Immature natural killer cell (primary cell): Measurements from ENCODE around the gene ROBO1. TPM values are rescaled to one million over a fixed set of nuclear protein-coding genes. Genes with fewer than 3 reads are reported as not detected.

Experiments
- DNase-seq, 3 donors: peaks; one replicate each; pipeline ENCODE4 v3.0.0; 2022; ENCODE audit warnings: mixed read lengths in 1 of 3
- H3K27ac Mint-ChIP-seq, 6 donors: one replicate each; pipeline ENCODE4 v1.8.0; 2020; ENCODE audit warnings: mixed read lengths in 6 of 6, mild to moderate bottlenecking in 5 of 6, inconsistent platforms in 4 of 6, moderate library complexity in 3 of 6
- H3K27me3 Mint-ChIP-seq, 3 donors: one replicate each; pipeline ENCODE4 v1.8.0; 2020 to 2021; ENCODE audit warnings: low read depth in 3 of 3, mild to moderate bottlenecking in 3 of 3, mixed read lengths in 3 of 3, moderate library complexity in 3 of 3, inconsistent platforms in 1 of 3
- H3K36me3 Mint-ChIP-seq, 3 donors: one replicate each; pipeline ENCODE4 v1.8.0; 2020; ENCODE audit warnings: mixed read lengths in 3 of 3, inconsistent platforms in 2 of 3, mild to moderate bottlenecking in 2 of 3
- H3K4me1 Mint-ChIP-seq, 2 donors: one replicate each; pipeline ENCODE4 v1.8.0; 2020; ENCODE audit warnings: inconsistent platforms in 2 of 2, mild to moderate bottlenecking in 2 of 2, mixed read lengths in 2 of 2, moderate library complexity in 1 of 2
- H3K4me3 Mint-ChIP-seq, 5 donors: one replicate each; pipeline ENCODE4 v1.8.0; 2020; ENCODE audit warnings: mild to moderate bottlenecking in 5 of 5, mixed read lengths in 5 of 5, inconsistent platforms in 3 of 5, moderate library complexity in 3 of 5
- H3K9me3 Mint-ChIP-seq, 6 donors: one replicate each; pipeline ENCODE4 v1.8.0; 2020; ENCODE audit warnings: mild to moderate bottlenecking in 6 of 6, mixed read lengths in 6 of 6, inconsistent platforms in 4 of 6, moderate library complexity in 3 of 6
- polyA plus RNA-seq, 3 donors: library from polyadenylated mRNA; unstranded; fragments of 300-500 nt; fragmentation: Illumina TruSeq; gene quantifications; one replicate each; pipeline ENCODE4 v1.2.3, GENCODE V29; 2021

The ROBO1 gene
- polyA plus RNA-seq, 3 donors from 2014 or later = 0.63 TPM; not detected in 2

GRCh38 chr3:79751703-79752102 is 16.1 kb downstream of the ROBO1 start:
- no peak for DNase-seq
- no peak overlapping the region for H3K27ac Mint-ChIP-seq
- peaks cover 12 to 55% (median 28%) of the 10 kb centered on the region in 6 donors for H3K9me3 Mint-ChIP-seq
- H3K27me3 Mint-ChIP-seq = no peaks in the 10 kb centered on the region
- H3K36me3 Mint-ChIP-seq = peaks cover 0 to 4% (median 0%) of the 10 kb centered on the region in 3 donors
- no peaks in the 10 kb centered on the region for H3K4me1 Mint-ChIP-seq
- no peak overlapping the region for H3K4me3 Mint-ChIP-seq

DNA sequence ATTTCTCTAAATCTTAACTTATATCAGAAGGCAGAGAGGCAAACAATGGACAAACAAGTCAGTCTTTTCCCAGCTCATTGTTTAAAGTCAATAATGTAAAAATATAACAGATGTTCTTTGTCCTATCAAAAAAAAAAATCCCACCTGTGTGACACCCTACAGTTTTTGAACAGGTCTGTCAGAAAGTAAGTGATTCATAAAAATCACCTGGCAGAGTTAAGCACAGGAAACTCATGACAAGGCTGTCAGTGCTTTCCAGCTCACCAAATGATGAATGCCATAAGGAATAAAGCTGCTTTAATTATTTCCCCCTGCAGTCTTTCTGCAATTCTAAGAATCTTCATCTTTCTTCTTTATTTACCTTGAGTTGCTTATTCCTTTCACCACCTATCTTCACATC is 30.3 kb downstream of the ROBO1 start:
- peaks cover 0 to 3% (median 0%) of the 10 kb centered on the region in 3 donors for H3K36me3 Mint-ChIP-seq
- DNase-seq = no peak
- no peak overlapping the region for H3K4me3 Mint-ChIP-seq
- no peaks in the 10 kb centered on the region for H3K4me1 Mint-ChIP-seq
- H3K9me3 Mint-ChIP-seq = peaks cover 15 to 69% (median 35%) of the 10 kb centered on the region in 6 donors
- H3K27me3 Mint-ChIP-seq = no peaks in the 10 kb centered on the region
- no peak overlapping the region for H3K27ac Mint-ChIP-seq

DNA sequence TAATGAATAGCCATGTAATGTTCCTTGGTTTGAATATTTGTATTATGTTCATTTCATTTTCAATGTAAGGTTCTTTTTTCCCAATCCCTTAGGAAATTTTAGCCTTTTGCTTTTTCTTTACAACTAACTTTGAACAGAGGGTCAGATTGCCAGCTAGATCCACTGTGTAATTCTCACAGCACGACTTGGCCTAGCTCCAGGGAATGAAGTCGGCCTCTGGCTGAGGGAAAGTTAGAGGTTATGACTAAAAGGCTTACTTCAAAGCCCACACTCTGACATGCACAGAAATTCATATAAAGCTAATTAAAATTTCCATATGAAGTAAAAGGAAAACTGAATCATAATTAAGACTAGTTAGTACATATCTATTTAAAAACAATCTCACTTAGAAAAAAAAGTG is 38.7 kb downstream of the ROBO1 start:
- H3K36me3 Mint-ChIP-seq = no peaks in the 10 kb centered on the region
- no peak overlapping the region for H3K4me3 Mint-ChIP-seq
- H3K9me3 Mint-ChIP-seq = peaks cover 14 to 42% (median 23%) of the 10 kb centered on the region in 6 donors
- H3K4me1 Mint-ChIP-seq = no peaks in the 10 kb centered on the region
- no peak for DNase-seq
- no peaks in the 10 kb centered on the region for H3K27me3 Mint-ChIP-seq
- H3K27ac Mint-ChIP-seq = no peak overlapping the region

DNA sequence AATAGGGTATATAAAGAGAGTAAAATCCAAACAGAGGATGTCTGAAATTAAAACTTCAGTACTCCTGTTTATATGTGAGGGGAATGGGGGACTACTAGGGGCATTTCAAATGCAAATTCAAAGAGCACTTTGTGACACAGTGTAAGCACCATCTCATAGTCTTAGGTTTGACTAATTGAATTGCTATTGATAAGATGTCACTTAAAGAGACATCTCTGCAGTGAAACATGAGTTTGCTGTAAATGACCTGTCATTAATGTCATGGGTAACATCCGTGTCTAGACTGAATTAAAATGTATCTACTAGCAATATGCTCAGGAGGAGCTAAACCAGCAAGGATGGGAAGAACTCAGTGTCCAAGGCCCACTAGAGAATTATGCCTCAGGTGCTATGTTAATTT is 41.0 kb downstream of the ROBO1 start:
- Mint-ChIP-seq H3K36me3 (no peaks in the 10 kb centered on the region), H3K27ac (no peak overlapping the region), H3K4me1 (no peaks in the 10 kb centered on the region), H3K27me3 (no peaks in the 10 kb centered on the region), H3K9me3 (peaks cover 5 to 32% (median 12%) of the 10 kb centered on the region in 6 donors), H3K4me3 (no peak overlapping the region)
- no peak for DNase-seq

DNA sequence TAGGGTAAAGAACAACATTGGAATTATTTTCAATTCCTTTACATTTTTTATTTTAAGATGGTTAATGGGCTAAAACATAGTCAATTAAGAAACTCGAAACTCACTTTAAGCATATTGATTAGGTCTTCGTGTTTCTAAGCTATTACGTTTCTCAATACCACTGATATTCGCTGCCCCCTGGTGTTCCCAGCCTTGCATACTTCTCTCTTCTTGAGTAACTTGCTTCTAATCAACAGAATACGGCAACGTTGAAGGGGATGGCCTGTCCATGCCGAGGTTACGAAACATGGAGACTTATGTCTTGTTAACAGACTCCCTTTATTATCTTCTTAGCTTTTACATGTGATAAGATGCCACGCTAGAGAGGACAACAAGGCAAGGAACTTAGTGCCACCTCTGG is 43.6 kb downstream of the ROBO1 start:
- H3K36me3 Mint-ChIP-seq = no peaks in the 10 kb centered on the region
- no peak for DNase-seq
- peaks cover 1 to 37% (median 15%) of the 10 kb centered on the region in 6 donors for H3K9me3 Mint-ChIP-seq
- no peak overlapping the region for H3K4me3 Mint-ChIP-seq
- H3K27ac Mint-ChIP-seq = no peak overlapping the region
- no peaks in the 10 kb centered on the region for H3K4me1 Mint-ChIP-seq
- no peaks in the 10 kb centered on the region for H3K27me3 Mint-ChIP-seq

DNA sequence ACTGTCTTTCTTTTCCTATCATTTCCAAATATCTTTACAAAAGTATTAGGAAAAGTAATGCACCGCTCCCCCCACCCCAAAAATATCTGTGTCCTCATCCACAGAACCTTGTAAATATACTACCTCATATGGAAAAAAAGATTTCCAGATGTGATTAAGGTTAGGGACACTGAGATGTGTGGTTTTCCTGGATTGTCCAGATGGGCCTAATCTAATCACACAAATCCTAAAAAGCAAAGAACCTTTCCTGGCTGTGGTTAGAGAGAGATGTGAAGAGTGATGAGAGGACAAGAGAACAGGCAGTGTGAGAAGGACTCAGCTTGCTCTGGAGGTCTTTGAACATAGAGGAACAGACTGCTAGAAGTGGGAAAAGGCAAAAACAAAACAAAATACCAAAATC is 77.7 kb downstream of the ROBO1 start:
- peaks cover 0 to 1% (median 0%) of the 10 kb centered on the region in 3 donors for H3K27me3 Mint-ChIP-seq
- no peak overlapping the region for H3K4me3 Mint-ChIP-seq
- H3K4me1 Mint-ChIP-seq = no peaks in the 10 kb centered on the region
- no peak overlapping the region for H3K27ac Mint-ChIP-seq
- H3K36me3 Mint-ChIP-seq = no peaks in the 10 kb centered on the region
- DNase-seq = no peak
- H3K9me3 Mint-ChIP-seq = peaks cover 15 to 26% (median 18%) of the 10 kb centered on the region in 6 donors

DNA sequence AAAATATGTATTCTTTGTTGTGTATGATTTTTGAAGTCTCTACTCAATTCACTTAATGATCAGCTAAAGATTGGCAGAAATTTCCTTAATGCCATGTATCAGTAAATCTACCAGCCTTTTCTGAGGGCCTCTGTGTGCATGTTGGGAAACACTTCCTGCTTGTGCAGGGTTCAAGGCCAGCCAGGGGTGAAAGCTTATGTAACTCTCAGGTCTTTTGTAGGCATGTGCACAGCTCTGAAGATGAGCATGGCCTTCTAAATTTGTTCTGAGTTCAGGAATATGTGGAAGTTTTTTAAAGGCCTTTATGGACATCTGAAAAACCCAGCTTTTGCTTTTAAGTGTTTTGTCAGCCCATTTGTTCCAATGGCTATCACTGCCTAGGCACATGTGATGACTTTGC is 82.7 kb downstream of the ROBO1 start:
- Mint-ChIP-seq H3K4me1 (no peaks in the 10 kb centered on the region), H3K27me3 (peaks cover 0 to 2% (median 1%) of the 10 kb centered on the region in 3 donors), H3K36me3 (no peaks in the 10 kb centered on the region), H3K4me3 (no peak overlapping the region), H3K27ac (no peak overlapping the region), H3K9me3 (peaks cover 14 to 39% (median 32%) of the 10 kb centered on the region in 6 donors)
- DNase-seq = no peak

- Mint-ChIP-seq H3K27ac (no peak overlapping the region), H3K4me1 (no peaks in the 10 kb centered on the region), H3K4me3 (no peak overlapping the region), H3K9me3 (peaks cover 12 to 40% (median 31%) of the 10 kb centered on the region in 6 donors), H3K36me3 (no peaks in the 10 kb centered on the region), H3K27me3 (peaks cover 0 to 2% (median 1%) of the 10 kb centered on the region in 3 donors)
- no peak for DNase-seq
Measured at GRCh38 chr3:79684041-79684440, 83.8 kb downstream of the ROBO1 start.

GRCh38 chr3:79672731-79673130 is 95.1 kb downstream of the ROBO1 start:
- DNase-seq = no peak
- Mint-ChIP-seq H3K36me3 (peaks cover 0 to 4% (median 0%) of the 10 kb centered on the region in 3 donors), H3K4me3 (no peak overlapping the region), H3K27ac (no peak overlapping the region), H3K27me3 (no peaks in the 10 kb centered on the region), H3K4me1 (no peaks in the 10 kb centered on the region), H3K9me3 (peaks cover 3 to 54% (median 19%) of the 10 kb centered on the region in 6 donors)

DNA sequence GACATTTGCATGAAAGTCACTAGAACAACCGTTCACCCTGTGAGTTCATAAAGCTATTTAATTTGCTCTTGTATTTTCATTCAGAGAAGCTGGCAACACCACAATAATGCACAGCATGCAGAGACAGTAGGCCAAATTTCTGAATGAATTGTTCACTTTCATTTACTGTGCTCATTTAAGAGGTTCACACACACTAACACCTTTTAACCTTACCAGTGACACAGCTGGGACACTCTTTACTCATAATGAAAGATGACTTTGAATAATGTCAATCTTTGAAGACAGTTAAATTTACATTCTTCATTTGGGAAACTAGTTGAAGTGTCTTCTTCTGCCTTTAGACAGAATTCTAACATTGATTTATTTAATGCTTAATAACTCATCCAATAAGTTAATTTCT is 95.7 kb downstream of the ROBO1 start:
- no peaks in the 10 kb centered on the region for H3K27me3 Mint-ChIP-seq
- H3K36me3 Mint-ChIP-seq = peaks cover 0 to 4% (median 0%) of the 10 kb centered on the region in 3 donors
- H3K4me1 Mint-ChIP-seq = no peaks in the 10 kb centered on the region
- peaks cover 3 to 51% (median 18%) of the 10 kb centered on the region in 6 donors for H3K9me3 Mint-ChIP-seq
- H3K4me3 Mint-ChIP-seq = no peak overlapping the region
- H3K27ac Mint-ChIP-seq = no peak overlapping the region
- no peak for DNase-seq

- DNase-seq = no peak
- H3K27me3 Mint-ChIP-seq = peaks cover 0 to 2% (median 1%) of the 10 kb centered on the region in 3 donors
- H3K4me3 Mint-ChIP-seq = no peak overlapping the region
- no peaks in the 10 kb centered on the region for H3K4me1 Mint-ChIP-seq
- no peak overlapping the region for H3K27ac Mint-ChIP-seq
- peaks cover 0 to 4% (median 0%) of the 10 kb centered on the region in 3 donors for H3K36me3 Mint-ChIP-seq
- H3K9me3 Mint-ChIP-seq = peaks cover 8 to 53% (median 20%) of the 10 kb centered on the region in 6 donors
Measured at GRCh38 chr3:79670178-79670577, 97.6 kb downstream of the ROBO1 start.

DNA sequence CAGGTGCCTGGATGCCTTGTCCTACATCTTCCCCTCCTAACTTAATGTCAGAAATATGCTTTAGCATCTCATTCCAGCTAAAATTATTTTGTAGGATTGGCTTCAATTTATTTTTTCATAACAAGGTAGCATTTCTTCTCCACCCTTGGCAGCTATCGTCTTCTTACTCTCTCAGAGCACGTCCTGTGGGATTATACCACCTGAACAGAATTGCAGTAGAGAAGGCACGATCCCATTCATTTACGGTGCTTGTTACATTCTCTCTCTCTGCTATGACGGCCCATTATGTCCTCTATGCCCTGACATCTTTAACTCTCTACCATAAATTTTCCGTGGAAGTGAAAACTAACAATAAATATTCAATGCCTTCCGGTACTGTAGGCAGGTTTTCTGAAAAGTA is 103.3 kb downstream of the ROBO1 start:
- Mint-ChIP-seq H3K27me3 (peaks cover 0 to 2% (median 1%) of the 10 kb centered on the region in 3 donors), H3K27ac (no peak overlapping the region), H3K4me3 (no peak overlapping the region), H3K36me3 (peaks cover 0 to 3% (median 0%) of the 10 kb centered on the region in 3 donors), H3K9me3 (peaks cover 16 to 56% (median 32%) of the 10 kb centered on the region in 6 donors), H3K4me1 (no peaks in the 10 kb centered on the region)
- no peak for DNase-seq

DNA sequence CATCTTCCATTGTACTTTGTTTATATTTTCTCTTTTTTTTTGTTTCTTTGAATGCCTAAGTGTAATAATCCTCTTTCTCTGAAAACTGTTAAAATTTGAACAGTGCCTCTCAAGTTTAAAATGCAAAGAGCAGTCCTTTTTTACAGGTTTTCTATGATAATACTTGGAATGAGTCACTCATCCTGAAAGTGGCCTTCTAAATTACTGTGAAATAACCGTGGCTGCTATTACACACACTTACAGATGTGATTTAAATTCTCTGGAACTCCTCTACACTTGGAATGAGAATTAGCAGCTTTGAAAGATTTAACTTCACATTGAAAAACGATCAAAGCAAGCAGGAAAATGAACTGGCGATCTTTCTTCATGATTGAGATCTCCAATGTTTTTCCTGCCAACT is 105.9 kb downstream of the ROBO1 start:
- Mint-ChIP-seq H3K27ac (no peak overlapping the region), H3K4me1 (no peaks in the 10 kb centered on the region), H3K36me3 (peaks cover 0 to 3% (median 0%) of the 10 kb centered on the region in 3 donors), H3K9me3 (peaks cover 13 to 52% (median 28%) of the 10 kb centered on the region in 6 donors), H3K4me3 (no peak overlapping the region), H3K27me3 (peaks cover 0 to 2% (median 1%) of the 10 kb centered on the region in 3 donors)
- no peak for DNase-seq

GRCh38 chr3:79657076-79657475 is 110.7 kb downstream of the ROBO1 start:
- no peaks in the 10 kb centered on the region for H3K4me1 Mint-ChIP-seq
- H3K36me3 Mint-ChIP-seq = peaks cover 0 to 3% (median 0%) of the 10 kb centered on the region in 3 donors
- no peak overlapping the region for H3K27ac Mint-ChIP-seq
- no peak for DNase-seq
- no peak overlapping the region for H3K4me3 Mint-ChIP-seq
- peaks cover 3 to 43% (median 19%) of the 10 kb centered on the region in 6 donors for H3K9me3 Mint-ChIP-seq
- H3K27me3 Mint-ChIP-seq = no peaks in the 10 kb centered on the region

GRCh38 chr3:79654019-79654418 is 113.8 kb downstream of the ROBO1 start:
- H3K27me3 Mint-ChIP-seq = no peaks in the 10 kb centered on the region
- DNase-seq = no peak
- no peaks in the 10 kb centered on the region for H3K4me1 Mint-ChIP-seq
- no peak overlapping the region for H3K4me3 Mint-ChIP-seq
- H3K9me3 Mint-ChIP-seq = peaks cover 0 to 25% (median 11%) of the 10 kb centered on the region in 6 donors
- H3K27ac Mint-ChIP-seq = no peak overlapping the region
- H3K36me3 Mint-ChIP-seq = no peaks in the 10 kb centered on the region
